SK-N-SH treated with all-trans-retinoic acid at 6 μM for 48 hours (cell line): ENCODE results near the gene ZC3H14.

ENCODE experiments used
- ARNTL ChIP-seq: fragments of 450-650 bp; formaldehyde crosslinking; IDR thresholded peaks from 2 replicates; pipeline ENCODE4 v1.5.0; 2020; ENCODE audit warnings: low read depth, mild to moderate bottlenecking, moderate library complexity, borderline replicate concordance
- TF ChIP-seq, protein P1 (sequence below): fragments of 250-450 bp; sonication (Bioruptor Pico); IDR thresholded peaks from 2 replicates; pipeline ENCODE4 v1.8.0; 2021; ENCODE audit warnings: low read depth, mild to moderate bottlenecking, moderate library complexity, borderline replicate concordance

GRCh38 chr14:88516861-88517357 lies 45.9 kb upstream of the ZC3H14 start:
- TF ChIP-seq, protein P1, sequence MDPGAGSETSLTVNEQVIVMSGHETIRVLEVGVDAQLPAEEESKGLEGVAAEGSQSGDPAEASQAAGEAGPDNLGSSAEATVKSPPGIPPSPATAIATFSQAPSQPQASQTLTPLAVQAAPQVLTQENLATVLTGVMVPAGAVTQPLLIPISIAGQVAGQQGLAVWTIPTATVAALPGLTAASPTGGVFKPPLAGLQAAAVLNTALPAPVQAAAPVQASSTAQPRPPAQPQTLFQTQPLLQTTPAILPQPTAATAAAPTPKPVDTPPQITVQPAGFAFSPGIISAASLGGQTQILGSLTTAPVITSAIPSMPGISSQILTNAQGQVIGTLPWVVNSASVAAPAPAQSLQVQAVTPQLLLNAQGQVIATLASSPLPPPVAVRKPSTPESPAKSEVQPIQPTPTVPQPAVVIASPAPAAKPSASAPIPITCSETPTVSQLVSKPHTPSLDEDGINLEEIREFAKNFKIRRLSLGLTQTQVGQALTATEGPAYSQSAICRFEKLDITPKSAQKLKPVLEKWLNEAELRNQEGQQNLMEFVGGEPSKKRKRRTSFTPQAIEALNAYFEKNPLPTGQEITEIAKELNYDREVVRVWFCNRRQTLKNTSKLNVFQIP (CRISPR knock-in tag): no peak
- no peak for TF ChIP-seq ARNTL
